Measurements from ENCODE around the gene CDH22. TPM values are rescaled to one million over a fixed set of nuclear protein-coding genes. Genes with fewer than 3 reads are reported as not detected.

Gene CDH22
- total and polyA plus RNA-seq, 2 experiments from 2014 or later, result 0.08 to 0.10 TPM

DNA sequence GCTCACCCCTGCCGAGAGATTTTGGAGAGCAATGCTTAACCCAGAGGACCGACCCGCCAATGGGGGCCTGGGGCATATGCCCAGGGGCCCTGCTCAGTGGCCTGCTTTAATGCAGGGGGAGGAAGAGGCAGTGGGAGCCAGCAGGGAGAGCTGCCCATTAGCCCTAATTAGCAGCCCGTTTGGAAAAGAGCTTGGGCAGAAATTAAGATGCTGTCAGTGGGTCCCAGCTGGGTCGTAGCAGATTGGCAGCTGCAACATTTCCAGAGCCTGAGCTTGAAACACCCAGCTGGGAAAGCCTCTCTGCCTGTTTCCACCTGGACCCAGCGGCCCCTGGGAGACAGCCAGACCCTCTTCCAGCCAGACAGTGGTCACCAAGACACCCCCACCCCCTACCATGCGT is 150.7 kb downstream of the CDH22 start (continued):
- TF ChIP-seq, protein P1, sequence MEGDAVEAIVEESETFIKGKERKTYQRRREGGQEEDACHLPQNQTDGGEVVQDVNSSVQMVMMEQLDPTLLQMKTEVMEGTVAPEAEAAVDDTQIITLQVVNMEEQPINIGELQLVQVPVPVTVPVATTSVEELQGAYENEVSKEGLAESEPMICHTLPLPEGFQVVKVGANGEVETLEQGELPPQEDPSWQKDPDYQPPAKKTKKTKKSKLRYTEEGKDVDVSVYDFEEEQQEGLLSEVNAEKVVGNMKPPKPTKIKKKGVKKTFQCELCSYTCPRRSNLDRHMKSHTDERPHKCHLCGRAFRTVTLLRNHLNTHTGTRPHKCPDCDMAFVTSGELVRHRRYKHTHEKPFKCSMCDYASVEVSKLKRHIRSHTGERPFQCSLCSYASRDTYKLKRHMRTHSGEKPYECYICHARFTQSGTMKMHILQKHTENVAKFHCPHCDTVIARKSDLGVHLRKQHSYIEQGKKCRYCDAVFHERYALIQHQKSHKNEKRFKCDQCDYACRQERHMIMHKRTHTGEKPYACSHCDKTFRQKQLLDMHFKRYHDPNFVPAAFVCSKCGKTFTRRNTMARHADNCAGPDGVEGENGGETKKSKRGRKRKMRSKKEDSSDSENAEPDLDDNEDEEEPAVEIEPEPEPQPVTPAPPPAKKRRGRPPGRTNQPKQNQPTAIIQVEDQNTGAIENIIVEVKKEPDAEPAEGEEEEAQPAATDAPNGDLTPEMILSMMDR (conservative IDR thresholded peaks at IDR 0.05; ENCODE audit: low read depth in 2 of 2), result no peak
- TF ChIP-seq ZNF114 (CRISPR knock-in tag; IDR thresholded peaks at IDR 0.05) (no peak), CREB1 (CRISPR knock-in tag; IDR thresholded peaks at IDR 0.05; ENCODE audit: low read depth) (no peak), STAT1 (IDR thresholded peaks at IDR 0.05; ENCODE audit: unreplicated experiment) (no peak), NANOG (IDR thresholded peaks at IDR 0.05; ENCODE audit: borderline replicate concordance) (no peak), POLR2AphosphoS5 (IDR thresholded peaks at IDR 0.05; ENCODE audit: low read depth) (no peak)
- TF ChIP-seq, protein P2, sequence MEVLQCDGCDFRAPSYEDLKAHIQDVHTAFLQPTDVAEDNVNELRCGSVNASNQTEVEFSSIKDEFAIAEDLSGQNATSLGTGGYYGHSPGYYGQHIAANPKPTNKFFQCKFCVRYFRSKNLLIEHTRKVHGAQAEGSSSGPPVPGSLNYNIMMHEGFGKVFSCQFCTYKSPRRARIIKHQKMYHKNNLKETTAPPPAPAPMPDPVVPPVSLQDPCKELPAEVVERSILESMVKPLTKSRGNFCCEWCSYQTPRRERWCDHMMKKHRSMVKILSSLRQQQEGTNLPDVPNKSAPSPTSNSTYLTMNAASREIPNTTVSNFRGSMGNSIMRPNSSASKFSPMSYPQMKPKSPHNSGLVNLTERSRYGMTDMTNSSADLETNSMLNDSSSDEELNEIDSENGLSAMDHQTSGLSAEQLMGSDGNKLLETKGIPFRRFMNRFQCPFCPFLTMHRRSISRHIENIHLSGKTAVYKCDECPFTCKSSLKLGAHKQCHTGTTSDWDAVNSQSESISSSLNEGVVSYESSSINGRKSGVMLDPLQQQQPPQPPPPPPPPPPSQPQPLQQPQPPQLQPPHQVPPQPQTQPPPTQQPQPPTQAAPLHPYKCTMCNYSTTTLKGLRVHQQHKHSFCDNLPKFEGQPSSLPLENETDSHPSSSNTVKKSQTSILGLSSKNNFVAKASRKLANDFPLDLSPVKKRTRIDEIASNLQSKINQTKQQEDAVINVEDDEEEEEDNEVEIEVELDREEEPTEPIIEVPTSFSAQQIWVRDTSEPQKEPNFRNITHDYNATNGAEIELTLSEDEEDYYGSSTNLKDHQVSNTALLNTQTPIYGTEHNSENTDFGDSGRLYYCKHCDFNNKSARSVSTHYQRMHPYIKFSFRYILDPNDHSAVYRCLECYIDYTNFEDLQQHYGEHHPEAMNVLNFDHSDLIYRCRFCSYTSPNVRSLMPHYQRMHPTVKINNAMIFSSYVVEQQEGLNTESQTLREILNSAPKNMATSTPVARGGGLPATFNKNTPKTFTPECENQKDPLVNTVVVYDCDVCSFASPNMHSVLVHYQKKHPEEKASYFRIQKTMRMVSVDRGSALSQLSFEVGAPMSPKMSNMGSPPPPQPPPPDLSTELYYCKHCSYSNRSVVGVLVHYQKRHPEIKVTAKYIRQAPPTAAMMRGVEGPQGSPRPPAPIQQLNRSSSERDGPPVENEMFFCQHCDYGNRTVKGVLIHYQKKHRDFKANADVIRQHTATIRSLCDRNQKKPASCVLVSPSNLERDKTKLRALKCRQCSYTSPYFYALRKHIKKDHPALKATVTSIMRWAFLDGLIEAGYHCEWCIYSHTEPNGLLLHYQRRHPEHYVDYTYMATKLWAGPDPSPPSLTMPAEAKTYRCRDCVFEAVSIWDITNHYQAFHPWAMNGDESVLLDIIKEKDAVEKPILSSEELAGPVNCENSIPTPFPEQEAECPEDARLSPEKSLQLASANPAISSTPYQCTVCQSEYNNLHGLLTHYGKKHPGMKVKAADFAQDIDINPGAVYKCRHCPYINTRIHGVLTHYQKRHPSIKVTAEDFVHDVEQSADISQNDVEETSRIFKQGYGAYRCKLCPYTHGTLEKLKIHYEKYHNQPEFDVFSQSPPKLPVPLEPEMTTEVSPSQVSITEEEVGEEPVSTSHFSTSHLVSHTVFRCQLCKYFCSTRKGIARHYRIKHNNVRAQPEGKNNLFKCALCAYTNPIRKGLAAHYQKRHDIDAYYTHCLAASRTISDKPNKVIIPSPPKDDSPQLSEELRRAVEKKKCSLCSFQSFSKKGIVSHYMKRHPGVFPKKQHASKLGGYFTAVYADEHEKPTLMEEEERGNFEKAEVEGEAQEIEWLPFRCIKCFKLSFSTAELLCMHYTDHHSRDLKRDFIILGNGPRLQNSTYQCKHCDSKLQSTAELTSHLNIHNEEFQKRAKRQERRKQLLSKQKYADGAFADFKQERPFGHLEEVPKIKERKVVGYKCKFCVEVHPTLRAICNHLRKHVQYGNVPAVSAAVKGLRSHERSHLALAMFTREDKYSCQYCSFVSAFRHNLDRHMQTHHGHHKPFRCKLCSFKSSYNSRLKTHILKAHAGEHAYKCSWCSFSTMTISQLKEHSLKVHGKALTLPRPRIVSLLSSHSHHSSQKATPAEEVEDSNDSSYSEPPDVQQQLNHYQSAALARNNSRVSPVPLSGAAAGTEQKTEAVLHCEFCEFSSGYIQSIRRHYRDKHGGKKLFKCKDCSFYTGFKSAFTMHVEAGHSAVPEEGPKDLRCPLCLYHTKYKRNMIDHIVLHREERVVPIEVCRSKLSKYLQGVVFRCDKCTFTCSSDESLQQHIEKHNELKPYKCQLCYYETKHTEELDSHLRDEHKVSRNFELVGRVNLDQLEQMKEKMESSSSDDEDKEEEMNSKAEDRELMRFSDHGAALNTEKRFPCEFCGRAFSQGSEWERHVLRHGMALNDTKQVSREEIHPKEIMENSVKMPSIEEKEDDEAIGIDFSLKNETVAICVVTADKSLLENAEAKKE (CRISPR knock-in tag; IDR thresholded peaks at IDR 0.05), result no peak

DNA sequence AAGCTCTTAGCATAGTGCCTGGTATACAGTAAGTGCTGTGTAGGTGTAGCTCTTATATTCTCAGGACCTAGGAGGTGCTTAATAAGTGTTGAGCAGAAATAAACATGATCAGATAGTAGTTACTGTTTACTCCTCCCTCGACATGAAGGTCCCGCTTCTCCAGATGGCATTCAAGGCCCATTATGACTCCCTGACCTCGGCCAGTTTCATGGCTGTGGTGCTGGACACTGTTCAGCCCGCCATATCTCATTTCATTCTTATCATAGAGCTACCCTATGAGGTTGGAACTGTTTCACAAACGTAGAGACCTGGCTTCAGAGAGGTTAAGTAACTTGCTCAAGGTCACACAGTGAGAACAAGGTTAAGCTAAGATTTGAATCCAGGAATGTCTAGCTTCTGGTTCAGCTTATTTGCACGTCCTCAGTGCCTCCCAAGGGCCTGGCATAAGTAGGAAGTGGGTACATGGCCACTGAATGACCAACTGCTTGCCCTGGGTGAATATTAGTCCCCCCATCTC is 151.2 kb downstream of the CDH22 start:
- H3K27me3 Mint-ChIP-seq (ENCODE audit: insufficient read depth, low read depth, poor library complexity), result no peaks in the 10 kb centered on the region
- H3K9me3 Mint-ChIP-seq, result no peaks in the 10 kb centered on the region
- Histone ChIP-seq H3K27ac (ENCODE audit: low read depth) (no peak overlapping the region), H3K4me1 (ENCODE audit: insufficient read depth) (no peaks in the 10 kb centered on the region), H3K4me2 (no peak overlapping the region), H3K36me3 (ENCODE audit: insufficient read depth) (no peaks in the 10 kb centered on the region), H4K20me1 (replicated peaks; ENCODE audit: insufficient read depth) (no peaks in the 10 kb centered on the region), H3F3A (replicated peaks; ENCODE audit: low read depth) (no peaks in the 10 kb centered on the region), H3K4me3 (no peak overlapping the region), H2AFZ (no peak overlapping the region), H3K27me3 (ENCODE audit: insufficient read depth) (no peaks in the 10 kb centered on the region), H3K9me2 (ENCODE audit: insufficient read depth) (no peaks in the 10 kb centered on the region), H3K79me2 (replicated peaks; ENCODE audit: insufficient read depth) (no peaks in the 10 kb centered on the region)
- no peak overlapping the region for H3K4me3 Mint-ChIP-seq
- no peaks in the 10 kb centered on the region for H3K36me3 Mint-ChIP-seq (ENCODE audit: low read depth)
- no peak for TF ChIP-seq POLR2AphosphoS5 (IDR thresholded peaks at IDR 0.05; ENCODE audit: low read depth)
- no peak for TF ChIP-seq ZNF331 (CRISPR knock-in tag; IDR thresholded peaks at IDR 0.05; ENCODE audit: low read depth)
- TF ChIP-seq EZH2phosphoT487 (IDR thresholded peaks at IDR 0.05; ENCODE audit: unreplicated experiment), result no peak
- TF ChIP-seq, protein P1 (conservative IDR thresholded peaks at IDR 0.05; ENCODE audit: low read depth in 2 of 2), result no peak
- no peak for TF ChIP-seq JUNB (IDR thresholded peaks at IDR 0.05; ENCODE audit: unreplicated experiment)
- no peak for TF ChIP-seq NANOG (IDR thresholded peaks at IDR 0.05; ENCODE audit: borderline replicate concordance)
- DNase-seq (ENCODE audit: low spot score) (no peak), ATAC-seq (no peak)
- H3K27ac Mint-ChIP-seq, result no peak overlapping the region
- H3K4me1 Mint-ChIP-seq, result peaks cover 3% of the 10 kb centered on the region; the same call in 1 of the 3 replicates

Measured in GM23338 (cell line).